22Rv1 (cell line): ENCODE results near the gene SPRYD3.

ENCODE experiments used
- ZFX ChIP-seq: fragments of 450-650 bp; IDR thresholded peaks from 2 replicates; pipeline ENCODE4 v1.6.1; 2017; ENCODE audit warnings: antibody characterized with exemption, borderline replicate concordance
- TF ChIP-seq, protein P1 (sequence below): fragments of 450-650 bp; IDR thresholded peaks from 2 replicates; pipeline ENCODE4 v1.5.1; 2017; ENCODE audit warnings: mild to moderate bottlenecking

DNA sequence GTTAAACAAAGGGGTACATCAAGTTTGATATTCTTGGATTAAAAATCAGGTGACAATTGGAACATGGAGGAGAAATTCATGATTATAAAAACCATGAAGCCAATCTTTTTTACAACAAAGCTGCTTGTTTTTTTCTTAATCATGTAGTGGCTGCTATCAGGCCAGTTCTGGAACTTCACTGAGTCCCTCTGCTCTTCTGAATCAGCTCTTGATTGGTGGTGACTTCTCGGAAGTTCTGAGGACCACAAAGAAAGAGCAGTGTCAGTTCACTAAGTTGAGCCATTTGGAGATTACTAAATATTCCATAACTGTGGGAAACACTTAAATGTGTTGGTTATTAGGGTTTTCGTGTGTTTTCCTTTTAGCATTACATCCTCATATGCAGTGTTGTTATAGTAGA is 64.5 kb downstream of the SPRYD3 start:
- TF ChIP-seq, protein P1, sequence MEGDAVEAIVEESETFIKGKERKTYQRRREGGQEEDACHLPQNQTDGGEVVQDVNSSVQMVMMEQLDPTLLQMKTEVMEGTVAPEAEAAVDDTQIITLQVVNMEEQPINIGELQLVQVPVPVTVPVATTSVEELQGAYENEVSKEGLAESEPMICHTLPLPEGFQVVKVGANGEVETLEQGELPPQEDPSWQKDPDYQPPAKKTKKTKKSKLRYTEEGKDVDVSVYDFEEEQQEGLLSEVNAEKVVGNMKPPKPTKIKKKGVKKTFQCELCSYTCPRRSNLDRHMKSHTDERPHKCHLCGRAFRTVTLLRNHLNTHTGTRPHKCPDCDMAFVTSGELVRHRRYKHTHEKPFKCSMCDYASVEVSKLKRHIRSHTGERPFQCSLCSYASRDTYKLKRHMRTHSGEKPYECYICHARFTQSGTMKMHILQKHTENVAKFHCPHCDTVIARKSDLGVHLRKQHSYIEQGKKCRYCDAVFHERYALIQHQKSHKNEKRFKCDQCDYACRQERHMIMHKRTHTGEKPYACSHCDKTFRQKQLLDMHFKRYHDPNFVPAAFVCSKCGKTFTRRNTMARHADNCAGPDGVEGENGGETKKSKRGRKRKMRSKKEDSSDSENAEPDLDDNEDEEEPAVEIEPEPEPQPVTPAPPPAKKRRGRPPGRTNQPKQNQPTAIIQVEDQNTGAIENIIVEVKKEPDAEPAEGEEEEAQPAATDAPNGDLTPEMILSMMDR, result no peak
- TF ChIP-seq ZFX, result no peak
